Measurements from ENCODE around the gene TBC1D8B.
"Not testable (repeated sequence)": the region's sequence is repeated elsewhere in the genome, so short reads cannot be mapped to it uniquely, and the experiment has no call there.

Gene TBC1D8B

DNA sequence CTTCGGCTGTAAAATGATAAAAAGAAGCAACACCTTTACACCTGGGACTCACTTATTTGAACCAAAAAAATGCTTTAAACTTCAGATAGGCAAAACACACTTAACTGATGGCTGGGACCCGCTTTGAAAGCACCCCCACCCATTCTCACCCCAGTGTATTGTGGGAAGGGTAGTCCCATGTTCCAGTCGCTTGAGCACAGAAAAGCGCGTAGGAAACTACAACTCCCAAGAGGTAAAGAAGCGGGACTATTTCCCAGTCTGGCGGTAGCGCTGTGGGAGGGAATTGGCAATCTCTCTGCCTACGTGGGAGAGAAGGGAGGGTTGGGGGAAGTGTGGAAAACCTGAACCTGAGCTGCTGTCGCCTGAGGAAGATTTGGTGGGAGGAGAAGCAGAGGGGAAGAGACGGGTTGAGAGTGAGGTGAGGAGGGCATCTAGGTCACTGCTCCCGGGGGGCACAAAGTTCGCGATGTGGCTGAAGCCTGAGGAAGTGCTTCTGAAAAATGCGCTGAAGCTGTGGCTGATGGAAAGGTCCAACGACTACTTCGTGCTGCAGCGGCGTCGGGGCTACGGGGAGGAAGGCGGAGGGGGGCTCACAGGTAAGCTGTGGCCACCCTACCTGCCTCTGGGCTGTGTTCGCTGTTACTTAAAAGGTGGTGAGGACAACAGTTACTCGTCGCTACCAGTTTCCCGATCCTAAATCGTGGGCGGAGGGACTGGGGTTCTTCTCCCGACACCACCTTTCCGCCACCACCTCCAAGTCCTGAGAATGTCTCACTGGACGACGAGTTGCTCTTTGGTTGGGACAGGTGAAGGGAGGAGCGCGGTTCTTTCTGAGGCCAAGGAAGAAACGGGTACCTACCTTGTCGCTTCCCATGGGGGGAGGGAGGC lies at the start of gene TBC1D8B:
TSS of gene TBC1D8B (plus strand) at position 286 of the 888 bp plus-strand sequence. CDS start at position 467, 181 bp downstream.
- peak; percentile 82 for DNase-seq (ENCODE audit: low read depth)

GRCh38 chrX:106769288-106769687 lies 33.2 kb upstream of the TBC1D8B start:
- not testable (repeated sequence) for DNase-seq (ENCODE audit: low read depth)

- no peak for DNase-seq (ENCODE audit: low read depth)
These were observed 27.5 kb upstream of the TBC1D8B start for GRCh38 chrX:106774981-106775380.

DNA sequence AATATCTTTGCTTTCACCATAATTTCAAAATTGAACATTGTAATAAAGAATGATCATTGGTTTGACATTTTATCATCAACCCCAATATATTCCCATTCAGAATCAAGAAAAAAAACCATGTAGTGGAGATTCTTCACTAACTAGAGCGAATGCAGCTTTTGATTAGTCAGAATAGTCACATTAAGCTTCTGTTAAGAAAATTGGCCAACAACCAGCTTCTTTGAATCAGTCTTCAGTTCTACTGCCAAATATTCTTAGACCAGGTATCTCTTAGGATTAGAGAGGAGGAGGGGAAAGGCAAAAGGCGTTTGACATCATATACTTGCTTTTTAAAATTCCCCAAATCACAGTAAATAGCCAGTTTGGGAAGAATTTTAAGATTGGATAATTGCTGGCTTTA lies 22.2 kb upstream of the TBC1D8B start:
- no peak for DNase-seq (ENCODE audit: low read depth)

DNA sequence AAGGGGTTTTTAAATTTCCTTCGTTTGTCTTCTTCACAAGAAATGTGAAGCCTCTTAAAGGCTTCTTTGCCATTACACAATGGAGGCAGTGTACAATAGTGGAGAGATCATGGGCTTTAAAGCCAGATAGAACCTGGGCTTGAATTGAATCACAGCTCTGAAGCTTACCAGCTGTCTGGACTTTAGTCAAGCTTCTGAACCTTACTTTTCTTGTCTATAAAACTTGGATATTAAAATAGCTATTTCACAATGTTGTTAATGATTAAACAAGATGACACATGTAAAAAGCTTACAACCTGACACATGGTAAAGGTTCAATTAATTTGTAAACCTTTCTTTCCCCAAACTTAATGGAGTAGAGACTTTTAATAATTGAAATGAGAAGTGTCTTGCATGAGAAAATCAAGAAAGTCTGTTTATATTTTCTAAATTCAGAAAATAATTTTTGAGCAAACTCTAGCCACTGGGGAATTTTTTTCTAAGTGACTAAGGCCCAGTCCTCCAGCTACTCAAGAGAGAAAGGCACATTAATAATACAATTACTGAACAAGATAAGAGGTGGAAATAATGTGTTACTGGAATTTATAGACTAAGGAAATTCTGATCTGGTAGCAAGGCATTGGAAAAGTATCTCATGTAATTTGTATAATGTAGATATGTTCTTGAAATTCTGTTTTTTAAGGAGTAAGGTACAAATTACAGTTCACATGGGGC lies 21.7 kb upstream of the TBC1D8B start:
- DNase-seq (ENCODE audit: low read depth): no peak

- no peak for DNase-seq (ENCODE audit: low read depth)
These were observed 18.8 kb upstream of the TBC1D8B start for GRCh38 chrX:106783716-106784115.

- no peak for DNase-seq (ENCODE audit: low read depth)
These were observed 11.0 kb upstream of the TBC1D8B start for GRCh38 chrX:106791495-106791894.

GRCh38 chrX:106802063-106802387 lies 448 bp upstream of the TBC1D8B start:
- DNase-seq (ENCODE audit: low read depth): no peak

GRCh38 chrX:106811131-106811910 lies 8.8 kb downstream of the TBC1D8B start:
- DNase-seq (ENCODE audit: low read depth): no peak

DNA sequence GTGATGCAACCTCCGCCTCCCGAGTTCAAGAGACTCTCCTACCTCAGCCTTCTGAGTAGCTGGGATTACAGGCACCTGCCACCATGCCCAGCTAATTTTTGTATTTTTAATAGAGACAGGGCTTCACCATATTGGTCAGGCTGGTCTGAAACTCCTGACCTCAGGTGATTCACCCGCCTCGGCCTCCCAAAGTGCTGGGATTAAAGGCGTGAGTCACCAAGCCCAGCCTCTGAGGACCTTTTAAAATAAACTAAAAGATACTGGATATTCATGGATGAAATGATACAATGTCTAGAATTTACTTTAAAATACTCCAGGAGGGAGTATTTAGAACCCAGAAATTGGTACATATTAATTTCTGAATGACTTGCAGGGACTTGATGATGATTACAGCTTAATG lies 10.5 kb downstream of the TBC1D8B start:
- not testable (repeated sequence) for DNase-seq (ENCODE audit: low read depth)

DNA sequence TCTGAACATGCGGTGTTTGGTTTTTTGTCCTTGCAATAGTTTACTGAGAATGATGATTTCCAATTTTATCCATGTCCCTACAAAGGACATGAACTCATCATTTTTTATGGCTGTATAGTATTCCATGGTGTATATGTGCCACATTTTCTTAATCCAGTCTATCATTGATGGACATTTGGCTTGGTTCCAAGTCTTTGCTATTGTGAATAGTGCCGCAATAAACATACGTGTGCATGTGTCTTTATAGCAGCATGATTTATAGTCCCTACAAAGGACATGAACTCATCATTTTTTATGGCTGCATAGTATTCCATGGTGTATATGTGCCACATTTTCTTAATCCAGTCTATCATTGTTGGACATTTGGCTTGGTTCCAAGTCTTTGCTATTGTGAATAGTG lies 11.6 kb downstream of the TBC1D8B start:
- not testable (repeated sequence) for DNase-seq (ENCODE audit: low read depth)

DNA sequence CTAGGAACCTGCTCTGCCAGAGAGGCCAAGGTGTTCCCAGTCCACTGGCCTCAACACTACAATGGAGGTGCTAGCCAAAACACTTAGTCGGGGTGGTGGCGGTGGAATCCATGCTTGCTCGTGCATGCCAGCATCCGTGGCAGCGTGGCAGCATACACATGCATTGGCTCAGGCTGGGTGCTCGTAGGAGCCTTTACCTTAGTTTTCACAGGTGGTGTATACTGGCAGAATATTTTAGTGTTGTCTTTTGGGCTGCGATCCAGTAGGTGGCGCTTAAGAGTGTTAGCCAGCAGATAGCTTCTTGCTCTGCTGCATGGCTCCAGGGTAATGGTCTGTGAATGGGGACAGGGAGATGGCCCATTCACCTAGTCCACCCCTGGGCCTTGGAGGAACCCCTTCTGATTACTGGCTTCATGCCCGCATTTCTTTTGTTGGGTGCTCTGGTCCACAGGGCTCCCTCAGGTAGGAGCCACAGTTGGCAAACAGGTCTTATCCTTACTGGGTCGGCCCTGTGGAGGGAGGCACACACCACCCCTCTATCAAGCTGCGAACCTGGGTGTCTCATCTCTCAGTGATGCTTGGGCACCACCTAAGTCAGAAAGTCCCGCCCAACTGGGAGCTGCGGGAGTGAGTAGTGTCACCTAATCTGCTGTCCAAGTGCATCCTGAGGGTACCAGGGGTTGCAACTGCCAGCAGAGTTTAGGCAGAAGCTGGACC lies 60.7 kb downstream of the TBC1D8B start:
- no peak for DNase-seq (ENCODE audit: low read depth)

GRCh38 chrX:106863697-106864096 lies 61.2 kb downstream of the TBC1D8B start:
- no peak for DNase-seq (ENCODE audit: low read depth)

DNA sequence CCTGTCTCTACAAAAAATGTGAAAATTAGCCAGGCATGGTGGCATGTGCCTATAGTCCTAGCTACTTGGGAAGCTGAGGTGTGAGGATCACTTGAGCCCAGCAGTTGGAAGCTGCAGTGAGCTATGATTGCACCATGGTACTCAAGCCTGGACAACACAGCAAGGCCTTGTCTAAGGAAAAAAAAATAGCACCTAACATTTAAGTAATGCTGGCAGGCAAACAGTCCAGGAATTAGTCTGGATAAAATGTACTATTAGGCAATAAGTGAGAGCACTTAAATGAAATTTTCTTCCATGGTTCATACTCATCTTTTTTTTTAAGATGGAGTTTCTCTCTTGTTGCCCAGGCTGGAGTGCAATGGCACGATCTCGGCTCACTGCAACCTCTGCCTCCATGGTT lies 70.3 kb downstream of the TBC1D8B start:
- DNase-seq (ENCODE audit: low read depth): not testable (repeated sequence)

- no peak for DNase-seq (ENCODE audit: low read depth)
These were observed 71.6 kb downstream of the TBC1D8B start for GRCh38 chrX:106874075-106874474.

DNA sequence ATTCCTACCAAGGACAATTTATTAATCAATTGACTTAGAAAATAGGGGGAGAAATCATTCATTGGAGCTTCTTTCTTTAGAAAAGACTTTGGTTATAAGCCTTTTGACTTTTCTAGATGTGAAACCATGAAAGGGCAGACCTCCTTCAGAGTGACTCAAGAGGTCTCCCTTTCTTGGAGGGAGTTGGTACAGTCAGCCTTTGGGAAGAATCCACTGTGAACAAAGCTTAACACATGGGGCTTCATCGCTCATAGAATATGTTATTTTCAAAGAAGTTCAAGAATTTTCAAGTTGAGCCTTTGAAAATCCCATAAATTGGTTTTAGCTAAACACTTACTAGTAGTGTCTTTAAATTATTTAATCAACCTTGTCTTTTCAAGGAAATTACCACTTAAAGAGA lies 72.7 kb downstream of the TBC1D8B start:
- no peak for DNase-seq (ENCODE audit: low read depth)

- DNase-seq (ENCODE audit: low read depth): no peak
These were observed 87.0 kb downstream of the TBC1D8B start for GRCh38 chrX:106889468-106889867.

GRCh38 chrX:106891762-106892460 lies 89.4 kb downstream of the TBC1D8B start:
- DNase-seq (ENCODE audit: low read depth): no peak

GRCh38 chrX:106894392-106894909 lies 92.0 kb downstream of the TBC1D8B start:
- peak; percentile 65 for DNase-seq (ENCODE audit: low read depth)

- peak; percentile 51 for DNase-seq (ENCODE audit: low read depth)
These were observed 92.5 kb downstream of the TBC1D8B start for GRCh38 chrX:106894978-106895452.

- DNase-seq (ENCODE audit: low read depth): no peak
These were observed 94.8 kb downstream of the TBC1D8B start for GRCh38 chrX:106897259-106897658.

All from fibroblast of the conjunctiva (primary cell).